Ovary (tissue), 3 donors: ENCODE results near the gene GRSF1.

Experiments
- CTCF ChIP-seq, 3 donors: fragments of 450-650 bp in 2 of 3; fragments of 200-600 bp in 1 of 3; IDR thresholded peaks; one replicate each; pipeline versions ENCODE4 v1.5.1 to v1.8.0; 2016 to 2022; ENCODE audit warnings: antibody characterized with exemption in 3 of 3, mild to moderate bottlenecking in 1 of 3
- EP300 ChIP-seq: sonication (generic); formaldehyde crosslinking; IDR thresholded peaks from one replicate; pipeline ENCODE4 v1.6.1; 2017; ENCODE audit warnings: antibody characterized with exemption
- POLR2A ChIP-seq: fragments of 450-650 bp; IDR thresholded peaks from one replicate; pipeline ENCODE4 v1.6.1; 2017; ENCODE audit warnings: antibody characterized with exemption, mild to moderate bottlenecking, moderate library complexity
- donor health status: DM: no; HTN: no; CAD: no.

- TF ChIP-seq CTCF (IDR thresholded peaks at IDR 0.05): no peak
- no peak for TF ChIP-seq EP300
- no peak for TF ChIP-seq POLR2A
Observed at GRCh38 chr4:70885174-70885573, 45.5 kb upstream of the GRSF1 start.
